ENCODE results near the gene CFAP119.

- TF ChIP-seq GABPA (IDR thresholded peaks at IDR 0.05; ENCODE audit: borderline replicate concordance, insufficient read depth, low read length) (no peak), BCL11A (IDR thresholded peaks at IDR 0.05; ENCODE audit: low read depth in 2 of 2, low read length in 2 of 2) (no peak), POLR2A (IDR thresholded peaks at IDR 0.05; ENCODE audit: control extremely low read depth in 1 of 2, low read depth in 2 of 2, low read length in 2 of 2) (peak in 1 of 2 experiments; percentile 34; a peak in 1 of 3 replicates), POLR2AphosphoS5 (IDR thresholded peaks at IDR 0.05; ENCODE audit: low read depth, low read length) (no peak), SP1 (IDR thresholded peaks at IDR 0.05; ENCODE audit: low read depth, low read length) (no peak), RAD21 (IDR thresholded peaks at IDR 0.05 in 1 of 2, conservative IDR thresholded peaks at IDR 0.05 in 1 of 2; ENCODE audit: low read depth in 2 of 2, low read length in 2 of 2) (no peak), SRF (IDR thresholded peaks at IDR 0.05; ENCODE audit: low read depth, low read length) (no peak), YY1 (IDR thresholded peaks at IDR 0.05; ENCODE audit: low read depth, low read length) (no peak), HDAC2 (IDR thresholded peaks at IDR 0.05; ENCODE audit: borderline replicate concordance in 1 of 2, low read depth in 2 of 2, low read length in 2 of 2) (no peak), JUND (IDR thresholded peaks at IDR 0.05; ENCODE audit: low read length) (no peak), SUZ12 (IDR thresholded peaks at IDR 0.05; ENCODE audit: low read length) (no peak)
- TF ChIP-seq, protein P1, sequence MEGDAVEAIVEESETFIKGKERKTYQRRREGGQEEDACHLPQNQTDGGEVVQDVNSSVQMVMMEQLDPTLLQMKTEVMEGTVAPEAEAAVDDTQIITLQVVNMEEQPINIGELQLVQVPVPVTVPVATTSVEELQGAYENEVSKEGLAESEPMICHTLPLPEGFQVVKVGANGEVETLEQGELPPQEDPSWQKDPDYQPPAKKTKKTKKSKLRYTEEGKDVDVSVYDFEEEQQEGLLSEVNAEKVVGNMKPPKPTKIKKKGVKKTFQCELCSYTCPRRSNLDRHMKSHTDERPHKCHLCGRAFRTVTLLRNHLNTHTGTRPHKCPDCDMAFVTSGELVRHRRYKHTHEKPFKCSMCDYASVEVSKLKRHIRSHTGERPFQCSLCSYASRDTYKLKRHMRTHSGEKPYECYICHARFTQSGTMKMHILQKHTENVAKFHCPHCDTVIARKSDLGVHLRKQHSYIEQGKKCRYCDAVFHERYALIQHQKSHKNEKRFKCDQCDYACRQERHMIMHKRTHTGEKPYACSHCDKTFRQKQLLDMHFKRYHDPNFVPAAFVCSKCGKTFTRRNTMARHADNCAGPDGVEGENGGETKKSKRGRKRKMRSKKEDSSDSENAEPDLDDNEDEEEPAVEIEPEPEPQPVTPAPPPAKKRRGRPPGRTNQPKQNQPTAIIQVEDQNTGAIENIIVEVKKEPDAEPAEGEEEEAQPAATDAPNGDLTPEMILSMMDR (IDR thresholded peaks at IDR 0.05; ENCODE audit: control extremely low read depth in 1 of 3, insufficient read depth in 1 of 3, low read depth in 1 of 3, low read length in 3 of 3), result no peak
- TF ChIP-seq, protein P2, sequence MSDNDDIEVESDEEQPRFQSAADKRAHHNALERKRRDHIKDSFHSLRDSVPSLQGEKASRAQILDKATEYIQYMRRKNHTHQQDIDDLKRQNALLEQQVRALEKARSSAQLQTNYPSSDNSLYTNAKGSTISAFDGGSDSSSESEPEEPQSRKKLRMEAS (IDR thresholded peaks at IDR 0.05), result no peak
These were observed 12.7 kb upstream of the CFAP119 start for GRCh38 chr16:30774367-30775130.

All from H1 (cell line).